Nucleus accumbens (tissue), 56 donors: Measurements from ENCODE around the gene CCR5.
A peak's percentile ranks its signal among the peaks of the same experiment; 100 is the strongest.

ENCODE experiments used
- DNase-seq, 56 donors: peaks; one replicate each; lab custom pipeline; 2025; lab: John Stamatoyannopoulos, UW

Gene CCR5

DNA sequence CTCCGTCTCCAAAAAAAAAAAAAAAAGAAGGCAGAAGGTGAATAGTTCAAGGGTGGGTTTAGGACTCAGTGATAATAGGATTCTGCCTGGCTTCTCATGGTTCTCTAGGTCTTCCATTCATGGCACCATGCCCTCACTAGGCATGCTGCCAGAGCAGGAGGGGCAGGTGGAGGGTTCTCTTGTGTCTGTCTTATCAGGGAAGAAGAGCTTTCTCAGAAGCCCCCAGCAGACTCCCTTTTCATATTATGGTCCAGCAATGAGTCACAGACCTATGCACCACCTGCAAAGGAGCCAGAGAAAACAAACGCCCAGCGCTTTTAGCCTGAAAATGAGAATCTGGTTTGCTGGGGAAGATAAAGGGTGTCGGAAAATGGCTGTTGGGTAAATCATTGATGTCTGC is 13.8 kb upstream of the CCR5 start:
- DNase-seq, result no peak

DNA sequence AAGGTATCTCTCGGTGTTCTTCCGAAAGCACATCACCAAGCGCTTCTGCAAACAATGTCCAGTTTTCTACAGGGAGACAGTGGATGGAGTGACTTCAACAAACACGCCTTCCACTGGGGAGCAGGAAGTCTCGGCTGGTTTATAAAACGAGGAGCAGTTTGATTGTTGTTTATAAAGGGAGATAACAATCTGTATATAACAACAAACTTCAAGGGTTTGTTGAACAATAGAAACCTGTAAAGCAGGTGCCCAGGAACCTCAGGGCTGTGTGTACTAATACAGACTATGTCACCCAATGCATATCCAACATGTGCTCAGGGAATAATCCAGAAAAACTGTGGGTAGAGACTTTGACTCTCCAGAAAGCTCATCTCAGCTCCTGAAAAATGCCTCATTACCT is 12.3 kb upstream of the CCR5 start:
- no peak for DNase-seq

DNA sequence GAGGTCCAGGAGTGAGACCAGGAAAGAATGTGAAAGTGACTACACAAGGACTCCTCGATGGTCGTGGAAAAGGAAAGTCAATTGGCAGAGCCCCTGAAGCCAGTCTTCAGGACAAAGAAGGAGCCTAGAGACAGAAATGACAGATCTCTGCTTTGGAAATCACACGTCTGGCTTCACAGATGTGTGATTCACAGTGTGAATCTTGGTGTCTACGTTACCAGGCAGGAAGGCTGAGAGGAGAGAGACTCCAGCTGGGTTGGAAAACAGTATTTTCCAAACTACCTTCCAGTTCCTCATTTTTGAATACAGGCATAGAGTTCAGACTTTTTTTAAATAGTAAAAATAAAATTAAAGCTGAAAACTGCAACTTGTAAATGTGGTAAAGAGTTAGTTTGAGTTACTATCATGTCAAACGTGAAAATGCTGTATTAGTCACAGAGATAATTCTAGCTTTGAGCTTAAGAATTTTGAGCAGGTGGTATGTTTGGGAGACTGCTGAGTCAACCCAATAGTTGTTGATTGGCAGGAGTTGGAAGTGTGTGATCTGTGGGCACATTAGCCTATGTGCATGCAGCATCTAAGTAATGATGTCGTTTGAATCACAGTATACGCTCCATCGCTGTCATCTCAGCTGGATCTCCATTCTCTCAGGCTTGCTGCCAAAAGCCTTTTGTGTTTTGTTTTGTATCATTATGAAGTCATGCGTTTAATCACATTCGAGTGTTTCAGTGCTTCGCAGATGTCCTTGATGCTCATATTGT is 10.8 kb upstream of the CCR5 start:
- DNase-seq, result peak in 19 of 56 donors; percentile 4 to 68 (median 30)

DNA sequence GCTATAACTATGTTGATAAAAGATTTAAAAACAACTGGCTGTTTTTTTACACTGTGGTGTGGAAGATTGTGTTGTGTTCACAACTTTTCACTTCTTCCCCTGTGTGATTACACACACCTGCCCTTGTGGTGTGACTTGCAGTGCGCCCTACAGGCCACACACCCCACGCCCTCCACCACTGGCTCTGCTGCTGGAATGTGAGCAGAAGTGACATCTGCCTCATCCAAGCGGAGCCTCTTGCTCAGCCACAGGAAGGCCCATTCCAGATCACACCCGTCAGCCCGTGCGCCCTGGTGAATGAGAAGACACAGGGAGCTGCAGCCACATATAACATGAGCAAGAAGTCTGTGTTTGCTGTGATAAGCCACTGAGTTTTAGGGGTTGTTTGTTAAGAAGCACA is 9.8 kb upstream of the CCR5 start:
- peak in 1 of 56 donors; percentile 14 for DNase-seq

DNA sequence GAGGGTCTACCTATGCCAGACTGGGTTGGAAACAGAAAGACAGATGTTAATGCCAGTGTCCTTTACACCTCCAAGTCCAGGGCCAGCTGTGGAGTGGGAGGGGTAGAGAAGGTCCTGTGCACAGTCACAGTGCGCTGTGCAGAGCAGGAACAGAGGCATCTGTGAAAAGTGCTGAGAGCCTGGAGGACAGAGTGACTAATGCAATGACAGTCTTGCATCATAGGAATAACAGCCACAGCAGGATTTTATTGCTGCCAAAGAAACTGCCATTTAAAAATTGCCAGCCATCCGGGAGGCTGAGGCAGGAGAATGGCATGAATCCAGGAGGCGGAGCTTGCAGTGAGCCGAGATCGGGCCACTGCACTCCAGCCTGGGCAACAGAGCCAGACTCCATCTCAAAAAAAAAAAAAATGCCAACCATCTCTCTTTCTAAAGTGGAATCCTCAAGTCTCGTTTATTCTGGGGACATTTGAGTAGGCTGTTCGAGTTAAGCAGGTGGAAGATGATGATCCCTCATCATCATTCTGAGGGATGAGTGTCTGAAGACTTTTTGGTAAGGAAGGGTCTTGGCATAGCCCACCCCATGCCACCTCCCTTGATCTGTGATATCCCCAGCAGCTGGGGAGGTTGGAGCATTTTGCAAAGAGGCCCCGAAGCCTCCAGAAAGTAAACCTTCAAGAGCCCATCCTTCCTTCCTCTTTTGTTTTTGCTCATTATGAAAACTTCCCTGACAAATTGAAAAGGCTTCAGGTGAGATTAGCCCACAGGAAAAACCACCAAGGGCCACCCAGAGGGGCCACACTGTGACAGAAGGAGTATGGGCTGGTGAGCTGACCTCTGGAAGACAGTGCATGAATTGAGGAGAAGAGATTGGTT is 9.1 kb upstream of the CCR5 start:
- peak in 1 of 56 donors; percentile 44 for DNase-seq

DNA sequence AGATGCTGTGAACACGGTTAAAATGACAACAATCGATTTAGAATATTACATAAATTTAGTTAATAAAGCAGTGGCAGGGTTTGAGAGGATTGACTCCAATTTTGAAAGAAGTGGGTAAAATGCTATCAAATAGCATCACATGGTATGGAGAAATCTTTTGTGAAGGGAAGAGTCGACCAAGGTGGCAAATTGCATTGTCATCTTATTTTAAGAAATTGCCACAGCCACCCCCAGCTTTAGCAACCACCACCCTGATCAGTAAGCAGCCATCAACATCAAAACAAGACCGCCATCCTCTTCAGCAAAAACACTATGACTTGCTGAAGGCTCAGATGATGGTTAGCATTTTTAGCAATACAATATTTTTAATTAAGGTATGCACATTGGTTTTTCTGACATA is 5.7 kb upstream of the CCR5 start:
- DNase-seq, result no peak

DNA sequence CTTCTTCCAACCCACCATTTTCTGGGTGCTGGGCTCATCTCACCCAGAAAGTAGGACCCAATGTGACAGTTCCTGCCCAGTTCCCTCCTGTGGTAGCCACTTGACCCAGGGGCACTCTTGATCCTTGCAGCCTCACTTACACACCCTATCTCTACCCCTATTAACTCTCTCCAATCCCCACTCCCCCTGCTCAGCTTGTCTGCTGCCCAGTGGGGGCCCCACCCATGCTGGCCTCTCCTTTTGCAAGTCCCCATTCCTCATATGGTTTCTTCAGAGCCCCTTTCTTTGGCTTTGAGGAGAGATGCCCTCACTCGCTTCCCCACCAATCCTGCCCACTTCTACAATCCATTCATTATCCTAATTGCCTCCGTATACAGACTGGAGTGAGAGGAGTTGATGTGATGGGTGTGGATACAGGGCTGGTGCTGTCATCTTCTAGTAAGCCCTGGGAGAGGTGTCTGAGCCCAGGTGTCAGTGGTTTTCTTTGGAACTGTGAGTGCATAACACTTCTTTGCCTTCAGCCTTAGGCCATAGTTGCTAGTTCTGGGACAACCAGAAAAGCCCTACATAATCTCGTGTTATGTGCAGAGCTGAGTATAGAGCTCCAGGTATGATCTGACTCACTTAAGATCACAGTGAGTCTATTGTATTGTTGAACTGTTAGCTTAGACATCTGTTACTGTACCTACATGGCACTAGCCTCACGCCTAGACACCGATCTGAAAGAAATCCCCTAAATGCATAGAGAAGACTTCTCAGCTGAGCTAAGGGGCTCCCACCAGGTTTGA is 4.8 kb upstream of the CCR5 start:
- no peak for DNase-seq

DNA sequence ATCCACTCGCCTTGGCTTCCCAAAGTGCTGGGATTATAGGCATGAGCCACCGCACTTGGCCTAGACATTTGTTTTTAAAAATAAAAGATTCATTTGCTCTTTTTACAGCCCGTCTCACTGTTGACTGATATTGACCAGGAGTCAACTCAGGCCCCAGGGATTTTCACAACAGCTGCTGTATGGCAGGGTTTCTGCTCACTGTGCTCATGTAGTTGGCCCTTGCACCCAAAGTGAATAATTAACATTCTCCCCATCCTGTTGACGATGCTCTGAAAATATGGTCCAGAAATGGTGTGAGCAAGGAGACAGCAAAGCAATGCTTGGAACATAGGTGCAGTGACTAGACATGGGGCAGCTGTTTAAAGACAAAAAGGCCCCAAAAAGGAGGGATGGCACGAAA is 2.9 kb upstream of the CCR5 start:
- no peak for DNase-seq

DNA sequence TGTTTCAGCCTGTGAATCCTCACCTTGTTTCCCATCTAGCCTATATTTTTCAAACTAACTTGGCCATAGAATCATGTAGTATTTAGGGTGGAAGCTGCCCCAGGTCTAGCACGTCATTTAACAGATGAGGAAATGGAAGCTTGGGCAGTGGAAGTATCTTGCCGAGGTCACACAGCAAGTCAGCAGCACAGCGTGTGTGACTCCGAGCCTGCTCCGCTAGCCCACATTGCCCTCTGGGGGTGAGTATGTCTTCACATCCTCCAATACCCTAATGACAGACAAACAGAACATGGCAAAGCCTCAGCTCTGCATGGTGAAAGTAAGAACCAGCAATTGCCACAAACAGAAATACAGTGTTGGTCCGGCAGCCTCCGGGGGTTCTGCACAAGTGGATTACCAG is 2.2 kb upstream of the CCR5 start:
- peak in 26 of 56 donors; percentile 3 to 53 (median 23) for DNase-seq

DNA sequence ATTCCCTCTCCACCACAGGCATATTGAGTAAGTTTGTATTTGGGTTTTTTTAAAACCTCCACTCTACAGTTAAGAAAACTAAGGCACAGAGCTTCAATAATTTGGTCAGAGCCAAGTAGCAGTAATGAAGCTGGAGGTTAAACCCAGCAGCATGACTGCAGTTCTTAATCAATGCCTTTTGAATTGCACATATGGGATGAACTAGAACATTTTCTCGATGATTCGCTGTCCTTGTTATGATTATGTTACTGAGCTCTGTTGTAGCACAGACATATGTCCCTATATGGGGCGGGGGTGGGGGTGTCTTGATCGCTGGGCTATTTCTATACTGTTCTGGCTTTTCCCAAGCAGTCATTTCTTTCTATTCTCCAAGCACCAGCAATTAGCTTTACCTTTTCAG is 1.6 kb upstream of the CCR5 start:
- DNase-seq, result no peak

DNA sequence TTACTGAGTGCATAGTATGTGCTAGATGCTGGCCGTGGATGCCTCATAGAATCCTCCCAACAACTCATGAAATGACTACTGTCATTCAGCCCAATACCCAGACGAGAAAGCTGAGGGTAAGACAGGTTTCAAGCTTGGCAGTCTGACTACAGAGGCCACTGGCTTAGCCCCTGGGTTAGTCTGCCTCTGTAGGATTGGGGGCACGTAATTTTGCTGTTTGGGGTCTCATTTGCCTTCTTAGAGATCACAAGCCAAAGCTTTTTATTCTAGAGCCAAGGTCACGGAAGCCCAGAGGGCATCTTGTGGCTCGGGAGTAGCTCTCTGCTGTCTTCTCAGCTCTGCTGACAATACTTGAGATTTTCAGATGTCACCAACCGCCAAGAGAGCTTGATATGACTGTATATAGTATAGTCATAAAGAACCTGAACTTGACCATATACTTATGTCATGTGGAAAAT is 1.0 kb upstream of the CCR5 start:
- no peak for DNase-seq

DNA sequence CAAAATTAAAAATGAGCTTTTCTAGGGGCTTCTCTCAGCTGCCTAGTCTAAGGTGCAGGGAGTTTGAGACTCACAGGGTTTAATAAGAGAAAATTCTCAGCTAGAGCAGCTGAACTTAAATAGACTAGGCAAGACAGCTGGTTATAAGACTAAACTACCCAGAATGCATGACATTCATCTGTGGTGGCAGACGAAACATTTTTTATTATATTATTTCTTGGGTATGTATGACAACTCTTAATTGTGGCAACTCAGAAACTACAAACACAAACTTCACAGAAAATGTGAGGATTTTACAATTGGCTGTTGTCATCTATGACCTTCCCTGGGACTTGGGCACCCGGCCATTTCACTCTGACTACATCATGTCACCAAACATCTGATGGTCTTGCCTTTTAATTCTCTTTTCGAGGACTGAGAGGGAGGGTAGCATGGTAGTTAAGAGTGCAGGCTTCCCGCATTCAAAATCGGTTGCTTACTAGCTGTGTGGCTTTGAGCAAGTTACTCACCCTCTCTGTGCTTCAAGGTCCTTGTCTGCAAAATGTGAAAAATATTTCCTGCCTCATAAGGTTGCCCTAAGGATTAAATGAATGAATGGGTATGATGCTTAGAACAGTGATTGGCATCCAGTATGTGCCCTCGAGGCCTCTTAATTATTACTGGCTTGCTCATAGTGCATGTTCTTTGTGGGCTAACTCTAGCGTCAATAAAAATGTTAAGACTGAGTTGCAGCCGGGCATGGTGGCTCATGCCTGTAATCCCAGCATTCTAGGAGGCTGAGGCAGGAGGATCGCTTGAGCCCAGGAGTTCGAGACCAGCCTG is 984 bp downstream of the CCR5 start:
- DNase-seq, result no peak

DNA sequence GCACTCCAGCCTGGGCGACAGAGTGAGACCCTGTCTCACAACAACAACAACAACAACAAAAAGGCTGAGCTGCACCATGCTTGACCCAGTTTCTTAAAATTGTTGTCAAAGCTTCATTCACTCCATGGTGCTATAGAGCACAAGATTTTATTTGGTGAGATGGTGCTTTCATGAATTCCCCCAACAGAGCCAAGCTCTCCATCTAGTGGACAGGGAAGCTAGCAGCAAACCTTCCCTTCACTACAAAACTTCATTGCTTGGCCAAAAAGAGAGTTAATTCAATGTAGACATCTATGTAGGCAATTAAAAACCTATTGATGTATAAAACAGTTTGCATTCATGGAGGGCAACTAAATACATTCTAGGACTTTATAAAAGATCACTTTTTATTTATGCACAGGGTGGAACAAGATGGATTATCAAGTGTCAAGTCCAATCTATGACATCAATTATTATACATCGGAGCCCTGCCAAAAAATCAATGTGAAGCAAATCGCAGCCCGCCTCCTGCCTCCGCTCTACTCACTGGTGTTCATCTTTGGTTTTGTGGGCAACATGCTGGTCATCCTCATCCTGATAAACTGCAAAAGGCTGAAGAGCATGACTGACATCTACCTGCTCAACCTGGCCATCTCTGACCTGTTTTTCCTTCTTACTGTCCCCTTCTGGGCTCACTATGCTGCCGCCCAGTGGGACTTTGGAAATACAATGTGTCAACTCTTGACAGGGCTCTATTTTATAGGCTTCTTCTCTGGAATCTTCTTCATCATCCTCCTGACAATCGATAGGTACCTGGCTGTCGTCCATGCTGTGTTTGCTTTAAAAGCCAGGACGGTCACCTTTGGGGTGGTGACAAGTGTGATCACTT is 2.0 kb downstream of the CCR5 start:
- peak in 1 of 56 donors; percentile 18 for DNase-seq

DNA sequence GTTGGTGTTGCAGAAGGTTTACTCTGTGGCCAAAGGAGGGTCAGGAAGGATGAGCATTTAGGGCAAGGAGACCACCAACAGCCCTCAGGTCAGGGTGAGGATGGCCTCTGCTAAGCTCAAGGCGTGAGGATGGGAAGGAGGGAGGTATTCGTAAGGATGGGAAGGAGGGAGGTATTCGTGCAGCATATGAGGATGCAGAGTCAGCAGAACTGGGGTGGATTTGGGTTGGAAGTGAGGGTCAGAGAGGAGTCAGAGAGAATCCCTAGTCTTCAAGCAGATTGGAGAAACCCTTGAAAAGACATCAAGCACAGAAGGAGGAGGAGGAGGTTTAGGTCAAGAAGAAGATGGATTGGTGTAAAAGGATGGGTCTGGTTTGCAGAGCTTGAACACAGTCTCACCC is 4.0 kb downstream of the CCR5 start:
- no peak for DNase-seq

DNA sequence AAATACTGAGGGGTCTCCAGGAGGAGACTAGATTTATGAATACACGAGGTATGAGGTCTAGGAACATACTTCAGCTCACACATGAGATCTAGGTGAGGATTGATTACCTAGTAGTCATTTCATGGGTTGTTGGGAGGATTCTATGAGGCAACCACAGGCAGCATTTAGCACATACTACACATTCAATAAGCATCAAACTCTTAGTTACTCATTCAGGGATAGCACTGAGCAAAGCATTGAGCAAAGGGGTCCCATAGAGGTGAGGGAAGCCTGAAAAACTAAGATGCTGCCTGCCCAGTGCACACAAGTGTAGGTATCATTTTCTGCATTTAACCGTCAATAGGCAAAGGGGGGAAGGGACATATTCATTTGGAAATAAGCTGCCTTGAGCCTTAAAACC is 4.5 kb downstream of the CCR5 start:
- no peak for DNase-seq

DNA sequence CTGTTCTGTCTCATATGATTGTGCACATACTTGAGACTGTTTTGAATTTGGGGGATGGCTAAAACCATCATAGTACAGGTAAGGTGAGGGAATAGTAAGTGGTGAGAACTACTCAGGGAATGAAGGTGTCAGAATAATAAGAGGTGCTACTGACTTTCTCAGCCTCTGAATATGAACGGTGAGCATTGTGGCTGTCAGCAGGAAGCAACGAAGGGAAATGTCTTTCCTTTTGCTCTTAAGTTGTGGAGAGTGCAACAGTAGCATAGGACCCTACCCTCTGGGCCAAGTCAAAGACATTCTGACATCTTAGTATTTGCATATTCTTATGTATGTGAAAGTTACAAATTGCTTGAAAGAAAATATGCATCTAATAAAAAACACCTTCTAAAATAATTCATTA is 5.1 kb downstream of the CCR5 start:
- DNase-seq, result no peak

DNA sequence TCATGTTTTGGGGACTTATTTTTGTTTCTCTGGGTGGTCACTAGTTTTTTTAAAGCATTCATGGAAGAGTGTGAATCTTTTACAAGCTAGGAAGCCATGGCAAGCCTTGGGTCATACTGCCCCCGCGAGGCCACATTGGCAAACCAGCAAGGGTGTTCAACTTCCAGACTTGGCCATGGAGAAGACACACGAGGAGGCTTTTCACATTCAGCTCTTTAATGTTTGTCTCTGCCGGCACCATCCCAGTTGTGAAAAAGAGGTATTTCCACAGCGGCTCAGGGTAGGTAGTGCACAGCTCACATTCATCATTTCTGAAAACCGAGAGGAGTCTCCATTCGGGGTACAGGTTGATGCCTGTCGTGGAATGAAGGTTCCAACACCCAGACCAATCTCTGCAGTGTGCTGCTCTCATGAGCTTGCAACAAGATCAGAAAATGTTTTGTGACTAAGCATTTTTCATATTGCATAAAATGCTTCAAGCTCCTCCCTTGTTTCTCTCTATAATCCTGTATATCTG is 7.7 kb downstream of the CCR5 start:
- peak in 39 of 56 donors; percentile 5 to 73 (median 22) for DNase-seq

DNA sequence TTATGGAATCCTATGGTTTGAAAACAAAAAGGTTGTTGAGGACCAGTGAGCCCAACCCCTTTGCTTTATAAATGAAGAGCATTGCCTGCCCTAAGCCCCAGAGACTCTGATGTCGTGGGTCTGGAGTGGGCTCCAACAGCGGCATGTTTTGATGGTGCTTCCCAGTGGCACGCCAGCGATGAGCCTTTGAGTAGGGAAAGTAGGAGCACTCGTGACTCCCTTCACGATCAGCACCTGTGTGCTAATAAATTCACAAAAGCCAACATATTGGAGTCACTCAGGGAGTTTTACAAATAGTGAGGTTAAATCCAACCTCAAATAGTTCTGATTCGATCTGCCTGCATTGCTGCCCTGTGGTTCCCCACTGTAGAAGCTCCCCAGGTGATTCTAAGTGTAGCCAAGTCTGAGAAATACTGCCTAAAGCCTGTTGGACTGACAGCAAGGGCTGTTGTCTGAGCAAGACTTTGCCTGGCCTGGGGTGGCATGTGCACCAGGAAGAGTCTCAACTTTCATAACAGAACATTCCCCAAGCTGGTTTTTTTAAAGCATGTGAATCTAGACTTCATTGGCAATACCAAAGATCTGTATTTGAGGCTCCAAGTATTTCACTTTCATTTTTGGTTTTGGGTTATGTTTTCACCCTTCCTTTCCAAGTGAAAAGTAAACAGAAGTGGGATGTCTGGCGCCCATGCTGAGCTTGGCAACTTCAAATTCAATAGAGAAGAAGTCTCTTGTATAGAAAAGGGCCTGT is 9.9 kb downstream of the CCR5 start:
- DNase-seq, result no peak
